Transverse colon (tissue), 4 donors: ENCODE data around the gene HNRNPM.

Source experiments
- POLR2A ChIP-seq: fragments of 450-650 bp; IDR thresholded peaks from one replicate; pipeline ENCODE4 v1.6.1; 2016; ENCODE audit warnings: antibody characterized with exemption, mild to moderate bottlenecking, moderate library complexity
- POLR2AphosphoS5 ChIP-seq, 3 donors: sonication (generic); formaldehyde crosslinking; IDR thresholded peaks; one replicate each; pipeline ENCODE4 v1.6.1; 2016; ENCODE audit warnings: antibody characterized with exemption in 3 of 3
- TF ChIP-seq, protein P1 (sequence below), 5 experiments: fragments of 200-600 bp in 3 of 5; fragments of 450-650 bp in 2 of 5; sonication (generic) in 3 of 5; IDR thresholded peaks; 1 replicate in 2 of 5; 2 replicates in 3 of 5; pipeline ENCODE4 v1.5.1; 2016 to 2017; ENCODE audit warnings: antibody characterized with exemption in 5 of 5, inconsistent platforms in 3 of 5, mild to moderate bottlenecking in 2 of 5, moderate library complexity in 1 of 5

- TF ChIP-seq, protein P1, sequence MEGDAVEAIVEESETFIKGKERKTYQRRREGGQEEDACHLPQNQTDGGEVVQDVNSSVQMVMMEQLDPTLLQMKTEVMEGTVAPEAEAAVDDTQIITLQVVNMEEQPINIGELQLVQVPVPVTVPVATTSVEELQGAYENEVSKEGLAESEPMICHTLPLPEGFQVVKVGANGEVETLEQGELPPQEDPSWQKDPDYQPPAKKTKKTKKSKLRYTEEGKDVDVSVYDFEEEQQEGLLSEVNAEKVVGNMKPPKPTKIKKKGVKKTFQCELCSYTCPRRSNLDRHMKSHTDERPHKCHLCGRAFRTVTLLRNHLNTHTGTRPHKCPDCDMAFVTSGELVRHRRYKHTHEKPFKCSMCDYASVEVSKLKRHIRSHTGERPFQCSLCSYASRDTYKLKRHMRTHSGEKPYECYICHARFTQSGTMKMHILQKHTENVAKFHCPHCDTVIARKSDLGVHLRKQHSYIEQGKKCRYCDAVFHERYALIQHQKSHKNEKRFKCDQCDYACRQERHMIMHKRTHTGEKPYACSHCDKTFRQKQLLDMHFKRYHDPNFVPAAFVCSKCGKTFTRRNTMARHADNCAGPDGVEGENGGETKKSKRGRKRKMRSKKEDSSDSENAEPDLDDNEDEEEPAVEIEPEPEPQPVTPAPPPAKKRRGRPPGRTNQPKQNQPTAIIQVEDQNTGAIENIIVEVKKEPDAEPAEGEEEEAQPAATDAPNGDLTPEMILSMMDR (IDR thresholded peaks at IDR 0.05) = no peak
- TF ChIP-seq POLR2AphosphoS5 (IDR thresholded peaks at IDR 0.05) (no peak), POLR2A (no peak)
These were observed 23.0 kb upstream of the HNRNPM start for GRCh38 chr19:8421484-8422461.
